ENCODE measurements around the gene DDOST.

DDOST gene

DNA sequence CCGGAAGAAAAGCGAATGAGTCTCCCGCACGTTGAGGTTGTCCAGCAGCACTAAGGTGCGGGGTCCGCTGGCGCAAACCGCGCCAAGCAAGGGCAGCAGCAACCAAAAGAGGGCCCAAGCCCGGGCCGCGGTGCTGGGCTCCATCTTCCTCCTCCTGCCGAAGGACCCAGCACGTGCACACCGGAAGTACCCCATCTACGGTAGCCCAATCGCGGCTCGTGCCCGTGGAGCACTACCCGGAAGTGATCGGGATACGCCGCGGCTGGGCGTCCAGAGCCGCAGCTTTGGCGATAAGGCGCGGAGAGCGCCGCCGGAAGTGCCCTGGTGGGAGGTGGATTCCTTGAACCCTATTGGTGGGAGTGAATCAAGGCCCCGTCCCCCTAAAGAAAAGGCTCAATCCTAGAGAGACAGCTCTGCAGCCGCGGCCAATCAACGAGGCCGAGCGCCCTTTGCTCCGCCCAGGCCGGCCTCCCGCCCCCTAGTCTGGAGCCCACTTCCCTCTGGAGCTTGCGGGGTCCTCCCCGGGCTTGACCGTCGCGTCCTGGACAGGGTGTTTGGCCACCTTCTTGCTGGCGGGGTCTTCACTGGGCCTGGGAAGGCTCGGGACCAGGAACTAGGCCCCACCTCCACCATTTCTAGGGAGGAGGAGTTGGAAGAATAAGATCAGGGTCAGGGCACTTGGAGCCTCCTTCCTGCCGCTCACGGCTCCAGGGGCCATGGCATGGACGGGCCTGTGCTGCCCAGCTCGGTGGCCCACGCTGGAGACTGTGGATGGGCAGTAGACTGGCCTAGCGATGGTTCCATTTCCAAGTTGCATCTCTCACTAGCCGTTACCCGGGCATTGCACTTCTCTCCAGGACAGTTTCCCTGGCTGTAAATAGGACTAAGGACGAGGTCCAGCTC, at the start of gene DDOST:
DDOST (minus strand) TSS at position 163 of the 903 bp plus-strand sequence; CDS start at position 144, 19 bp downstream.
- DNase-seq (ENCODE audit: low read depth), result peak; percentile 99
- H3K4me3 ChIP-seq (ENCODE audit: low read depth, low read length), result peak within 1 kb of the TSS; percentile 85
- TF ChIP-seq, protein P1, sequence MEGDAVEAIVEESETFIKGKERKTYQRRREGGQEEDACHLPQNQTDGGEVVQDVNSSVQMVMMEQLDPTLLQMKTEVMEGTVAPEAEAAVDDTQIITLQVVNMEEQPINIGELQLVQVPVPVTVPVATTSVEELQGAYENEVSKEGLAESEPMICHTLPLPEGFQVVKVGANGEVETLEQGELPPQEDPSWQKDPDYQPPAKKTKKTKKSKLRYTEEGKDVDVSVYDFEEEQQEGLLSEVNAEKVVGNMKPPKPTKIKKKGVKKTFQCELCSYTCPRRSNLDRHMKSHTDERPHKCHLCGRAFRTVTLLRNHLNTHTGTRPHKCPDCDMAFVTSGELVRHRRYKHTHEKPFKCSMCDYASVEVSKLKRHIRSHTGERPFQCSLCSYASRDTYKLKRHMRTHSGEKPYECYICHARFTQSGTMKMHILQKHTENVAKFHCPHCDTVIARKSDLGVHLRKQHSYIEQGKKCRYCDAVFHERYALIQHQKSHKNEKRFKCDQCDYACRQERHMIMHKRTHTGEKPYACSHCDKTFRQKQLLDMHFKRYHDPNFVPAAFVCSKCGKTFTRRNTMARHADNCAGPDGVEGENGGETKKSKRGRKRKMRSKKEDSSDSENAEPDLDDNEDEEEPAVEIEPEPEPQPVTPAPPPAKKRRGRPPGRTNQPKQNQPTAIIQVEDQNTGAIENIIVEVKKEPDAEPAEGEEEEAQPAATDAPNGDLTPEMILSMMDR (IDR thresholded peaks at IDR 0.05; ENCODE audit: insufficient read depth, low read depth, low read length, missing control alignments), result peak; percentile 39

DNA sequence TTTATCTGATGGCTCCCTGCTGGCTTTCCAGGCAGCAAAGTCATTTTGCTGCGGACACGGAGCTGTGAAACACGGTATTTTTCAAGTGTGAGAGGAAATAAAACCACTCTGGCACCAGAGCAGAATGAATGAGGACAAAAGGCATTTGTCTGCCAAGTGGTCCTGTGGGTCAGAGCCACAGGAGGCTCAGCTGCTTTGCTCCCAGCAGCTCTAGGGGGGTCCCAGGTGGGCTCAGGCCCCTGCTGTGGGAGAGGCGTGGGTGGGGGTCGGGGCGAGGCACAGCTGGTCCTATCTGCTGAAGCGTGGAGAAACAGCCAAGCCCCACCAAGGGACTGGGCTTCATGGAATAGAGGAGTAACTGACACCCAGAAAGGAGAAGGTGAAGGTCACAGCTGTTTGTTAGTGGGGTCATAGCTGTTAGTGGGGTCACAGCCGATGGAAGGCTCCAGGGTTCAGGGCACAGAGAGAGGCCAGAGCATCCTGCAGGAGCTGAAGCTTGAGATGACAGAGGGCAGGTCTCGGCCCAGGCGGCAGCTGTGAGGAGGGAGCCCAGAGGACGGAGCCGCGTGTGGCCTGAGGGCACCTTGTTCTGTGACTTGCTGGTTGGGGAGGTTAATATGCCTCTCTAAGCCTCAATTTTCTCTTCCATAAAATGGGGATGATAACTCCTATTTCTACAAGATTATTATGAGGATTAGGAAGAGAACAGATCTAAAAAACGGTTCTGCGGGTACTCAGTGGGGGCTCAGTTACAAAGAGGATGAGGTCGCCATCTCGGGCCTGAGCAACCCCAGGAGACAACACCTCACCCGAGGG, 49.5 kb upstream of the DDOST start:
- DNase-seq (ENCODE audit: low read depth), result no peak
- TF ChIP-seq, protein P1 (IDR thresholded peaks at IDR 0.05; ENCODE audit: insufficient read depth, low read depth, low read length, missing control alignments), result no peak
- no peak overlapping the region for H3K4me3 ChIP-seq (ENCODE audit: low read depth, low read length)

DNA sequence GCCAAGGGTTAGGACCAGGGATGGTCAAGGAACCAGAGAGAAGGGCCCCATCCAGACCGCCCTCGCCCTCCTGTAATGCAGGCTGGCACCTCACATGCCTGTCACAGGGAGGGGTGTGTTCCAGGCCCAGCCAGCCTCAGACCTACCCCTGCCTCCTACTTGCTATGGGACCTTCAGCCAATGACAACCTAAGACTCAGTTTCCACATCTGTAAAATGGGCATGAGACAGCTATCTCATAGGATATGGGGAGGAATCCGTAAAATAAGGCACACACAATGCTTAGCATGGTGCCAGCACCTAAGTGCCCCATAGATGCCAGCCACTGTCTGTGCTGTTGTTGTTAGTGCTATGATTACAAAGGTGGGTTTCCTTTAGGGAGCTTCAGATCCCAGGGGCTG, 48.7 kb upstream of the DDOST start:
- no peak for DNase-seq (ENCODE audit: low read depth)
- no peak overlapping the region for H3K4me3 ChIP-seq (ENCODE audit: low read depth, low read length)
- TF ChIP-seq, protein P1 (IDR thresholded peaks at IDR 0.05; ENCODE audit: insufficient read depth, low read depth, low read length, missing control alignments), result no peak

DNA sequence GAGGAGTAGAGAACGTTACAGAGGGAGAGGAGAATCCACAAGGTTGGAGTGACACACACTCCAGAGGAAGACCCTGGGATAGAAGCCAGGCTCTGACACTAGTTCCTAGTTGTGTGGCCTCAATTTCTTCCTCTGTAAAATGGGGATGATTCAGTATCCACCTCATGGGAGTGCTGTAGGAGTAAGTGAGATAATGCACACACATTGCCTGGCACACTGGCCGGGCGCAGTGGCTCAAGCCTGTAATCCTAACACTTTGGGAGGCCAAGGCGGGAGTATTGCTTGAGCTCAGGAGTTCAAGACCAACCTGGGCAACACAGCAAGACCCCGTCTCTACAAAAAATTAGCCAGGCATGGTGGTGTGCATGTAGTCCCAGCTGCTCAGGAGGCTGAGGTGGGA, 47.7 kb upstream of the DDOST start:
- TF ChIP-seq, protein P1 (IDR thresholded peaks at IDR 0.05; ENCODE audit: insufficient read depth, low read depth, low read length, missing control alignments), result no peak
- DNase-seq (ENCODE audit: low read depth), result no peak
- no peak overlapping the region for H3K4me3 ChIP-seq (ENCODE audit: low read depth, low read length)

DNA sequence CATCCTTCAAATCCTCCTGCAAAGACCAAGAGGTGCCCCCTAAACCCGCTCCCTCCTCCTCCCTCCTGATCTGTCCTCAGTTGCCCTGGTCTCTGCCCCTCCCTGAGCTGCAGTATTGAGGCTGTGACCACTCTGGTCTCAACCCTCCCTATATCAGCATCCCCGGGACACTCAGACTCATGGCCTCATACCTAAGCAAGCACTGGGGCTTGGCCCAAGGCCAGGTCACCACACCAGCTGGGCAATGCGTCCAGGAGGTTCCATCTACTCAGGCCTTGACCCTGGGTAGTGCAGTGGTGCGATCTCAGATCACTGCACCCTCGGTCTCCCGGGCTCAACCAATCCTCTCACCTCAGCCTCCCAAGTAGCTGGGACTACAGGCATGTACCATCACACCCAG, 46.9 kb upstream of the DDOST start:
- TF ChIP-seq, protein P1 (IDR thresholded peaks at IDR 0.05; ENCODE audit: insufficient read depth, low read depth, low read length, missing control alignments), result no peak
- no peak for DNase-seq (ENCODE audit: low read depth)
- no peak overlapping the region for H3K4me3 ChIP-seq (ENCODE audit: low read depth, low read length)

DNA sequence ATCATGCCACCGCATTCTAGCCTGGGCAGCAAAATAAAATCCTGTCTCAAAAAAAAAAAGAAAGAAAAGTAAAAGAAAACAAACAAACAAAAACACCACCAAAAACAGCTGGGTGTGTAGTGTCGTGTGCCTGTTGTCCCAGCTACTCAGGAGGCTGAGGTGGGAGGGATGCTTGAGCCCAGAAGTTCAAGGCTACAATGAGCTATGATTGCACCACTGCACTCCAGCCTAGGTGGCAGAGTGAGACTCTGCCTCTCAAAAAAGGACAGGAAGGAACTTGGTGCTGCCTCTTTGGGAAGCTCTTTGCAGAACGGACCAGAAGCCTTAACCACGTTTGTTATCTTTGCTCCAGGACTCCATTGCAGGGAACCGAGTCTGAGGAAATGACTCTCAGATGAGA, 45.7 kb upstream of the DDOST start:
- DNase-seq (ENCODE audit: low read depth), result no peak
- TF ChIP-seq, protein P1 (IDR thresholded peaks at IDR 0.05; ENCODE audit: insufficient read depth, low read depth, low read length, missing control alignments), result no peak

More for the DNA sequence above, 45.7 kb upstream of the DDOST start:
- H3K4me3 ChIP-seq (ENCODE audit: low read depth, low read length), result no peak overlapping the region

All from GM12865 (cell line).